H9 (cell line): ENCODE results near the gene COP1. TPM values are rescaled to one million over a fixed set of nuclear protein-coding genes. Genes with fewer than 3 reads are reported as not detected.

Experiments used
- DNase-seq: peaks from one replicate; pipeline ENCODE4 v3.0.0-alpha.2; 2017
- H2AFZ ChIP-seq: one replicate; pipeline ENCODE4 v1.6.1; 2013; ENCODE audit warnings: mild to moderate bottlenecking, low read length, control low read depth, moderate library complexity
- H2AK5ac ChIP-seq: 2 replicates; pipeline ENCODE4 v1.6.1; 2013; ENCODE audit warnings: low read length, control low read depth, mixed read lengths; ENCODE audit not compliant: insufficient read length
- H2BK120ac ChIP-seq: one replicate; pipeline ENCODE4 v1.6.1; 2013; ENCODE audit warnings: low read depth, mild to moderate bottlenecking, low read length, control low read depth, inconsistent platforms; ENCODE audit not compliant: poor library complexity, severe bottlenecking
- H2BK12ac ChIP-seq: 2 replicates; pipeline ENCODE4 v1.6.1; 2013; ENCODE audit warnings: low read length, control low read depth, mixed read lengths, low read depth; ENCODE audit not compliant: insufficient read length
- H2BK15ac ChIP-seq: 2 replicates; pipeline ENCODE4 v1.6.1; 2013; ENCODE audit warnings: low read depth, low read length, control low read depth
- H2BK20ac ChIP-seq: one replicate; pipeline ENCODE4 v1.6.1; 2013; ENCODE audit warnings: low read depth, mild to moderate bottlenecking, low read length, control low read depth, inconsistent platforms; ENCODE audit not compliant: poor library complexity, severe bottlenecking
- H2BK5ac ChIP-seq: 2 replicates; pipeline ENCODE4 v1.6.1; 2013; ENCODE audit warnings: low read length, control low read depth, mixed read lengths; ENCODE audit not compliant: insufficient read length
- H3K14ac ChIP-seq: 2 replicates; pipeline ENCODE4 v1.6.1; 2013; ENCODE audit warnings: low read length, control low read depth; ENCODE audit not compliant: insufficient read depth
- H3K18ac ChIP-seq: 2 replicates; pipeline ENCODE4 v1.6.1; 2013; ENCODE audit warnings: low read depth, mild to moderate bottlenecking, mixed read lengths, low read length, control low read depth; ENCODE audit not compliant: insufficient read length
- H3K23ac ChIP-seq: 2 replicates; pipeline ENCODE4 v1.6.1; 2013; ENCODE audit warnings: low read length, control low read depth, mixed read lengths, low read depth; ENCODE audit not compliant: insufficient read length
- H3K23me2 ChIP-seq: 2 replicates; pipeline ENCODE4 v1.6.1; 2013; ENCODE audit warnings: low read depth, mild to moderate bottlenecking, mixed read lengths, low read length, control low read depth; ENCODE audit not compliant: insufficient read length, poor library complexity, severe bottlenecking
- H3K27ac ChIP-seq: 2 replicates; pipeline ENCODE4 v1.5.1; 2013; ENCODE audit warnings: low read length, control low read depth, mixed read lengths, low read depth; ENCODE audit not compliant: insufficient read length
- H3K27me3 ChIP-seq: 2 replicates; pipeline ENCODE4 v1.6.1; 2013; ENCODE audit warnings: low read length, control low read depth, inconsistent platforms; ENCODE audit not compliant: insufficient read depth
- H3K4ac ChIP-seq: 2 replicates; pipeline ENCODE4 v1.6.1; 2013; ENCODE audit warnings: low read depth, mild to moderate bottlenecking, control low read depth, inconsistent platforms, low read length, moderate library complexity
- H3K4me1 ChIP-seq: 2 replicates; pipeline ENCODE4 v1.6.1; 2013; ENCODE audit warnings: low read length, control low read depth, inconsistent platforms; ENCODE audit not compliant: insufficient read depth
- H3K4me2 ChIP-seq: 2 replicates; pipeline ENCODE4 v1.6.1; 2013; ENCODE audit warnings: low read length, control low read depth, mixed read lengths; ENCODE audit not compliant: insufficient read length, insufficient read depth
- H3K56ac ChIP-seq: 2 replicates; pipeline ENCODE4 v1.6.1; 2013; ENCODE audit warnings: low read depth, mild to moderate bottlenecking, mixed read lengths, low read length, control low read depth; ENCODE audit not compliant: insufficient read length
- H3K79me1 ChIP-seq: 2 replicates; pipeline ENCODE4 v1.6.1; 2013; ENCODE audit warnings: low read depth, mild to moderate bottlenecking, moderate library complexity, low read length, control low read depth, inconsistent platforms; ENCODE audit not compliant: insufficient read depth, poor library complexity, severe bottlenecking
- H3K79me2 ChIP-seq: 2 replicates; pipeline ENCODE4 v1.6.1; 2013; ENCODE audit warnings: low read length, control low read depth, inconsistent platforms; ENCODE audit not compliant: insufficient read depth
- H3K9ac ChIP-seq: 2 replicates; pipeline ENCODE4 v1.6.1; 2013; ENCODE audit warnings: low read length, control low read depth, mixed read lengths; ENCODE audit not compliant: insufficient read length; ENCODE audit errors: extremely low read depth
- H3K9me3 ChIP-seq: one replicate; pipeline ENCODE4 v1.6.1; 2013; ENCODE audit warnings: low read depth, low read length, inconsistent platforms; ENCODE audit not compliant: control insufficient read depth
- H3T11ph ChIP-seq: one replicate; pipeline ENCODE4 v1.6.1; 2013; ENCODE audit warnings: mild to moderate bottlenecking, low read length, control low read depth, inconsistent platforms
- H4K20me1 ChIP-seq: one replicate; pipeline ENCODE4 v1.6.1; 2013; ENCODE audit not compliant: control insufficient read depth, insufficient read length, insufficient read depth
- H4K5ac ChIP-seq: 2 replicates; pipeline ENCODE4 v1.6.1; 2013; ENCODE audit warnings: low read depth, mild to moderate bottlenecking, mixed read lengths, low read length, control low read depth; ENCODE audit not compliant: insufficient read length
- H4K8ac ChIP-seq: replicated peaks from 2 replicates; pipeline ENCODE4 v1.6.1; 2013; ENCODE audit warnings: low read length, control low read depth, mixed read lengths, low read depth; ENCODE audit not compliant: insufficient read length
- H4K91ac ChIP-seq: 2 replicates; pipeline ENCODE4 v1.6.1; 2013; ENCODE audit warnings: low read depth, mild to moderate bottlenecking, moderate library complexity, mixed read lengths, low read length, control low read depth; ENCODE audit not compliant: insufficient read length
- H3K27ac Mint-ChIP-seq, 3 experiments: 2 replicates in 2 of 3; 3 replicates in 1 of 3; pipeline ENCODE4 v1.8.0; 2020 to 2021; ENCODE audit warnings: mixed read lengths in 3 of 3, mild to moderate bottlenecking in 1 of 3, moderate library complexity in 1 of 3
- H3K27me3 Mint-ChIP-seq: 2 replicates; pipeline ENCODE4 v1.8.0; 2021; ENCODE audit warnings: low read depth, mild to moderate bottlenecking, moderate library complexity, mixed read lengths
- H3K36me3 Mint-ChIP-seq, 3 experiments: 2 replicates in 2 of 3; 3 replicates in 1 of 3; pipeline ENCODE4 v1.8.0; 2020 to 2021; ENCODE audit warnings: low read depth in 3 of 3, mixed read lengths in 3 of 3; ENCODE audit not compliant: insufficient read depth in 1 of 3
- H3K4me1 Mint-ChIP-seq, 2 experiments: 2 replicates each; pipeline ENCODE4 v1.8.0; 2020; ENCODE audit warnings: mixed read lengths in 2 of 2
- H3K4me3 Mint-ChIP-seq, 2 experiments: 2 replicates in 1 of 2; 3 replicates in 1 of 2; pipeline ENCODE4 v1.8.0; 2020 to 2021; ENCODE audit warnings: mild to moderate bottlenecking in 2 of 2, mixed read lengths in 2 of 2, moderate library complexity in 1 of 2
- H3K9me3 Mint-ChIP-seq, 2 experiments: 2 replicates in 1 of 2; 3 replicates in 1 of 2; pipeline ENCODE4 v1.8.0; 2020; ENCODE audit warnings: mild to moderate bottlenecking in 2 of 2, mixed read lengths in 2 of 2, moderate library complexity in 1 of 2
- whole genome bisulfite sequencing: extraction: QIAGEN DNeasy Blood & Tissue Kit; methylation state at CpG from one replicate; pipeline ENCODE4 v1.1.7; 2013; ENCODE audit warnings: missing lambda C conversion rate, low lambda C conversion rate, mixed read lengths; ENCODE audit not compliant: insufficient read length; ENCODE audit errors: extremely low coverage; 5-methylcytosine and 5-hydroxymethylcytosine counted together
- total RNA-seq: library from RNA; stranded (reverse); gene quantifications from 2 replicates; pipeline ENCODE4 v1.2.1, GENCODE V29; 2021
- TF ChIP-seq, protein P1 (sequence below): fragments of 200-600 bp; sonication (generic); conservative IDR thresholded peaks from 3 replicates; pipeline ENCODE4 v1.8.0; 2021; ENCODE audit warnings: antibody characterized with exemption, mild to moderate bottlenecking

COP1 gene
- total RNA-seq, 1 experiment from 2014 or later: 41.3 TPM

DNA sequence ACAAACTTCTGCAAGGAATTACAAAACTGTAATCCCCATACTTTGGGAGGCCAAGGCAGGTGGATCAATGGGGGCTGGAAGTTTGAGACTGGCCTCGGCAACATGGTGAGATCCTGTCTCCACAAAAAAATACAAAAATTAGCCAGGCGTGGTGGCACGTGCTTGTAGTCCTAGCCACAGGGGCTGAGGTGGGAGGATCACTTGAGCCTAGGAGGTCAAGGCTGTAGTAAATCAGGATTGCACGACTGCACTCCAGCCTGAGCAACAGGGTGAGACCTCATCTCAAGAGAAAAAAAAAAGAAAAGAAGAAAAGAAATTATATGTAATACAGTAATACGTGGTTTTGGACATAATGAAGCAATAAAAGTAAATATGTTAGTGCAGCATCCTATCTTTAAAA, 138.2 kb downstream of the COP1 start:
- Histone ChIP-seq H4K5ac (no peak overlapping the region), H3K23me2 (no peaks in the 10 kb centered on the region), H3K27ac (no peak overlapping the region), H2BK5ac (no peak overlapping the region), H3K27me3 (no peaks in the 10 kb centered on the region), H3T11ph (no peak overlapping the region), H3K4ac (no peak overlapping the region), H3K4me1 (no peaks in the 10 kb centered on the region; the same call in 1 of the 2 replicates), H2BK12ac (no peak overlapping the region), H3K79me1 (no peaks in the 10 kb centered on the region), H3K18ac (no peak overlapping the region), H3K56ac (no peak overlapping the region), H2AFZ (no peak overlapping the region), H3K9ac (no peak overlapping the region), H4K91ac (no peak overlapping the region), H2BK20ac (no peak overlapping the region), H4K20me1 (no peaks in the 10 kb centered on the region), H4K8ac (no peak overlapping the region), H3K23ac (no peak overlapping the region), H3K79me2 (no peaks in the 10 kb centered on the region; the same call in 1 of the 2 replicates), H2BK120ac (no peak overlapping the region), H3K14ac (no peak overlapping the region; the same call in 1 of the 2 replicates), H3K9me3 (no peaks in the 10 kb centered on the region), H2BK15ac (no peak overlapping the region), H3K4me2 (no peak overlapping the region), H2AK5ac (no peak overlapping the region)
- TF ChIP-seq, protein P1, sequence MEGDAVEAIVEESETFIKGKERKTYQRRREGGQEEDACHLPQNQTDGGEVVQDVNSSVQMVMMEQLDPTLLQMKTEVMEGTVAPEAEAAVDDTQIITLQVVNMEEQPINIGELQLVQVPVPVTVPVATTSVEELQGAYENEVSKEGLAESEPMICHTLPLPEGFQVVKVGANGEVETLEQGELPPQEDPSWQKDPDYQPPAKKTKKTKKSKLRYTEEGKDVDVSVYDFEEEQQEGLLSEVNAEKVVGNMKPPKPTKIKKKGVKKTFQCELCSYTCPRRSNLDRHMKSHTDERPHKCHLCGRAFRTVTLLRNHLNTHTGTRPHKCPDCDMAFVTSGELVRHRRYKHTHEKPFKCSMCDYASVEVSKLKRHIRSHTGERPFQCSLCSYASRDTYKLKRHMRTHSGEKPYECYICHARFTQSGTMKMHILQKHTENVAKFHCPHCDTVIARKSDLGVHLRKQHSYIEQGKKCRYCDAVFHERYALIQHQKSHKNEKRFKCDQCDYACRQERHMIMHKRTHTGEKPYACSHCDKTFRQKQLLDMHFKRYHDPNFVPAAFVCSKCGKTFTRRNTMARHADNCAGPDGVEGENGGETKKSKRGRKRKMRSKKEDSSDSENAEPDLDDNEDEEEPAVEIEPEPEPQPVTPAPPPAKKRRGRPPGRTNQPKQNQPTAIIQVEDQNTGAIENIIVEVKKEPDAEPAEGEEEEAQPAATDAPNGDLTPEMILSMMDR: no peak
- WGBS: no CpG with 5 or more reads among the region's 5 CpGs
- no peaks in the 10 kb centered on the region for H3K9me3 Mint-ChIP-seq
- no peak for DNase-seq
- peak overlapping the region in 1 of 3 experiments; percentile 40; a peak in 1 of 7 replicates for H3K27ac Mint-ChIP-seq
- no peaks in the 10 kb centered on the region for H3K27me3 Mint-ChIP-seq
- no peak overlapping the region for H3K4me3 Mint-ChIP-seq
- H3K4me1 Mint-ChIP-seq: peaks cover 4% of the 10 kb centered on the region in 2 experiments
- H3K36me3 Mint-ChIP-seq: peaks cover 3 to 7% (median 5%) of the 10 kb centered on the region in 3 experiments; a peak in 2 of 7 replicates
